Measurements from ENCODE around the gene IFNL2. TPM values are rescaled to one million over a fixed set of nuclear protein-coding genes. Genes with fewer than 3 reads are reported as not detected.
"Not testable (repeated sequence)": the region's sequence is repeated elsewhere in the genome, so short reads cannot be mapped to it uniquely, and the experiment has no call there.

Gene IFNL2
- total and polyA plus RNA-seq, 8 donors = not detected

DNA sequence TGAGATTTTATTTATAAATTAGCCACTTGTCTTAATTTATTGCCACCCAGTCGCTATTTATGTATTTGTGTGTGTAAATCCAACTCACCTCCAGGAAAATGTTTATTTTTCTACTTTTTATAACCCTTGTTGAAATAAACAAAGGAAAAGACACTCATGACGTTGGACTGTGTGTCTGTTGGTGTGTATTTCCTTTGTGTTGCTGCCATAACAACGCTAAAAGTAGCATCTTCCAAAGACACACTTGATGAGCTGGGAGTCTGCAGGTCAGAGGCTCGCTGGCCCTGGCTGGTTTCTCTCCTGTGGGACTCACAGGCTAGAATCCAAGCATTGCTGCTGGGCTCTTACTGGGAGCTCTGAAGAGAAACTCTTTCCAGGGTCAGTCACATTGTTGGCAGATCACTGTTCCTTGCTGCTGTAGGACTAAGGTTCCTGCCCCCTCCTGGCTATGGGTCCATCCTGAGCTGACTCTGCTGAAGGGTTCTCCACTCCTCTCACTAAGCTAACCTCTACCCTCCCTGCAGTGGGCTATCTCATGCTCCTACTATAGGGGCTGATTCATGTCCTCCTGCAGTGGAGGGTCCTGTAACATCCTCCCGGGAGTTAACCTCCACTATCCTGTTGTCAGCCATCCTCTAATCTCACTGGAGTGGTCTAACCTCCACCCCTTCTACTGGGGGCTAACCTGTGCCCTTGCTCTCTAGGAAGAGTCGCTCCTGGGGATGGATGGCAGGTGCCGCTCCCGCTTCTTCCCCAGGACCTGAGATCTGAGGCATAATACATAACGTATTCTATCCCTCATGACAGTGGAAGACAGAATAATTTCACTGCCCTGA, 2.1 kb downstream of the IFNL2 start:
- no peak overlapping the region for H3K4me3 ChIP-seq
- ATAC-seq (no peak), DNase-seq (no peak)
- H3K4me1 ChIP-seq = no peaks in the 10 kb centered on the region
- H3K27ac ChIP-seq = no peak overlapping the region
- TF ChIP-seq CTCF (IDR thresholded peaks at IDR 0.05) = no peak
- H3K36me3 ChIP-seq = no peaks in the 10 kb centered on the region
- intact Hi-C loops (cut with DNase I) = no loop called here
- H3K27me3 ChIP-seq = peaks cover 5 to 37% of the 10 kb centered on the region in 2 donors
- no peaks in the 10 kb centered on the region for H3K9me3 ChIP-seq

GRCh38 chr19:39273859-39274258, 5.7 kb downstream of the IFNL2 start:
- DNase-seq; H3K4me3 ChIP-seq; H3K4me1 ChIP-seq; intact Hi-C loops (cut with DNase I); H3K36me3 ChIP-seq; H3K9me3 ChIP-seq; H3K27ac ChIP-seq; ATAC-seq: not testable (repeated sequence)
- H3K27me3 ChIP-seq = peaks cover 0 to 21% of the 10 kb centered on the region in 2 donors

DNA sequence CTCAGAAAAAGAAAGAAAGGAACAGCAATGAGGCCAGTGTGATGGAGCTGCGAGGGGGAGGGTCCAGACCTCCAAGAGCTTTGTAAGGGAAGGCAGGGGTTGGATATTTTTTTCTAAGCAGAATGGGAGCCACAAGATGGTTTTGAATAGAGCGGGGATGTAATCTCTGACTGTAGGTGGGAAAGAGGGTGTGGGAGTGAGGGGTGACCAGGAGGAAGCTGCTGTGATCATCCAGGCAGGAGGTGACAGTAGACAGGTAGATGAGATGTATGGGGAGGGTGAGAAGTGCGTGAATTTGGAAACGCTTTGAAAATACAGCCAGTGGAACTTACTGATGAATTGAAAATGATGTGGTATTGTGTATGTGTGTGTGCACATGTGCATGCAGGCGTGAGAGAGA, 7.4 kb downstream of the IFNL2 start:
- no peak for DNase-seq
- Histone ChIP-seq H3K27me3 (peaks cover 0 to 8% of the 10 kb centered on the region in 2 donors), H3K4me3 (no peak overlapping the region), H3K9me3 (no peaks in the 10 kb centered on the region), H3K36me3 (no peaks in the 10 kb centered on the region), H3K27ac (no peak overlapping the region), H3K4me1 (no peaks in the 10 kb centered on the region)
- TF ChIP-seq CTCF (IDR thresholded peaks at IDR 0.05) = no peak
- ATAC-seq = no peak
- intact Hi-C loops (cut with DNase I) = no loop called here

DNA sequence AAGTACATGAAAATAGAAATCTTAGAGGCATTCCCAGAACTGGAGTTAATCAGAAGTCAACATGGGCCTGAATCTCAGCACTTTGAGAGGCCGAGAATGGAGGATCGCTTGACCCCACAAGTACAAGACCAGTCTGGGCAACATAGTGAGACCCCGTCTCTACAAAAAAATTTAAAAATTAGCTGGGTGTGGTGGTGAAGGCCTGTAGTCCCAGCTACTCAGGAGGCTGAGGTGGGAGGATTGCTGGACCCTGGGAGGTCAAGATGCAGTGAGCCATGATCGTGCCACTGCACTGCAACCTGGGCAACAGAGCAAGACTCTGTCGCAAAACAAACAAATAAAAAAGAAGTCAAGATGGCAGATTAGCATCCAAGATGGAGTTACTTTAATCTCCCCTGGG, 8.5 kb downstream of the IFNL2 start:
- no peaks in the 10 kb centered on the region for H3K9me3 ChIP-seq
- no peak overlapping the region for H3K27ac ChIP-seq
- no peaks in the 10 kb centered on the region for H3K4me1 ChIP-seq
- DNase-seq (no peak), ATAC-seq (no peak)
- TF ChIP-seq CTCF (IDR thresholded peaks at IDR 0.05) = no peak
- H3K4me3 ChIP-seq = no peak overlapping the region
- H3K36me3 ChIP-seq = no peaks in the 10 kb centered on the region
- intact Hi-C loops (cut with DNase I) = no loop called here
- H3K27me3 ChIP-seq = no peaks in the 10 kb centered on the region

- peak; percentile 89 for ATAC-seq
- no peaks in the 10 kb centered on the region for H3K27me3 ChIP-seq
Measured at GRCh38 chr19:39277598-39277997, 9.4 kb downstream of the IFNL2 start.

More at GRCh38 chr19:39277598-39277997, 9.4 kb downstream of the IFNL2 start:
- Histone ChIP-seq H3K4me1 (no peaks in the 10 kb centered on the region), H3K4me3 (no peak overlapping the region), H3K36me3 (no peaks in the 10 kb centered on the region), H3K9me3 (peaks cover 0 to 7% of the 10 kb centered on the region in 2 donors), H3K27ac (no peak overlapping the region)
- DNase-seq = no peak
- intact Hi-C loops (cut with DNase I) = no loop called here
- no peak for TF ChIP-seq CTCF (IDR thresholded peaks at IDR 0.05)
